Endothelial cell (in vitro differentiated cells): ENCODE results near the gene SNN. TPM values are rescaled to one million over a fixed set of nuclear protein-coding genes. Genes with fewer than 3 reads are reported as not detected.

Experiments
- DNase-seq: peaks from one replicate; pipeline ENCODE4 v3.0.0; 2021; ENCODE audit warnings: low spot score
- H3K27ac Mint-ChIP-seq: one replicate; pipeline ENCODE4 v1.8.0; 2021; ENCODE audit warnings: mixed read lengths, inconsistent platforms; ENCODE audit not compliant: unreplicated experiment
- H3K27me3 Mint-ChIP-seq: one replicate; pipeline ENCODE4 v1.8.0; 2021; ENCODE audit warnings: mild to moderate bottlenecking, moderate library complexity, mixed read lengths, inconsistent platforms; ENCODE audit not compliant: unreplicated experiment
- H3K36me3 Mint-ChIP-seq: one replicate; pipeline ENCODE4 v1.8.0; 2021; ENCODE audit warnings: mild to moderate bottlenecking, low read depth, mixed read lengths, inconsistent platforms; ENCODE audit not compliant: unreplicated experiment
- H3K4me1 Mint-ChIP-seq: one replicate; pipeline ENCODE4 v1.8.0; 2021; ENCODE audit warnings: mild to moderate bottlenecking, mixed read lengths, inconsistent platforms; ENCODE audit not compliant: unreplicated experiment
- H3K4me3 Mint-ChIP-seq: one replicate; pipeline ENCODE4 v1.8.0; 2021; ENCODE audit warnings: mild to moderate bottlenecking, mixed read lengths, inconsistent platforms; ENCODE audit not compliant: unreplicated experiment
- H3K9me3 Mint-ChIP-seq: one replicate; pipeline ENCODE4 v1.8.0; 2021; ENCODE audit warnings: mixed read lengths, inconsistent platforms; ENCODE audit not compliant: unreplicated experiment
- CTCF ChIP-seq: fragments of 200-600 bp; sonication (generic); IDR thresholded peaks from one replicate; pipeline ENCODE4 v1.5.0; 2021; ENCODE audit warnings: antibody characterized with exemption; ENCODE audit not compliant: unreplicated experiment
- total RNA-seq: library from RNA; stranded (reverse); fragmentation: NEBNext Ultra II Directional; extraction: Animal tissue kit (Norgen Biotek cat#: 25700); gene quantifications from one replicate; pipeline ENCODE4 v1.2.1, GENCODE V29; 2021; ENCODE audit not compliant: unreplicated experiment

SNN gene
- total RNA-seq, 1 donor from 2014 or later = 163 TPM

- Mint-ChIP-seq H3K9me3 (no peaks in the 10 kb centered on the region), H3K27ac (no peak overlapping the region), H3K27me3 (peaks cover 2% of the 10 kb centered on the region), H3K4me3 (no peak overlapping the region), H3K36me3 (peaks cover 33% of the 10 kb centered on the region), H3K4me1 (no peaks in the 10 kb centered on the region)
- no peak for DNase-seq
- no peak for TF ChIP-seq CTCF
Measured at GRCh38 chr16:11698271-11698689, 30.0 kb downstream of the SNN start.

- no peaks in the 10 kb centered on the region for H3K9me3 Mint-ChIP-seq
- TF ChIP-seq CTCF = no peak
- DNase-seq = no peak
- no peak overlapping the region for H3K4me3 Mint-ChIP-seq
- peaks cover 2% of the 10 kb centered on the region for H3K27me3 Mint-ChIP-seq
- no peak overlapping the region for H3K27ac Mint-ChIP-seq
- H3K4me1 Mint-ChIP-seq = no peaks in the 10 kb centered on the region
- peaks cover 33% of the 10 kb centered on the region for H3K36me3 Mint-ChIP-seq
Measured at GRCh38 chr16:11699234-11699894, 31.1 kb downstream of the SNN start.

GRCh38 chr16:11700264-11701029, 32.2 kb downstream of the SNN start:
- H3K4me1 Mint-ChIP-seq = no peaks in the 10 kb centered on the region
- H3K27ac Mint-ChIP-seq = no peak overlapping the region
- H3K4me3 Mint-ChIP-seq = no peak overlapping the region
- no peaks in the 10 kb centered on the region for H3K9me3 Mint-ChIP-seq
- peaks cover 28% of the 10 kb centered on the region for H3K36me3 Mint-ChIP-seq
- TF ChIP-seq CTCF = no peak
- peaks cover 2% of the 10 kb centered on the region for H3K27me3 Mint-ChIP-seq
- no peak for DNase-seq

- TF ChIP-seq CTCF = no peak
- DNase-seq = no peak
- no peak overlapping the region for H3K4me3 Mint-ChIP-seq
- H3K4me1 Mint-ChIP-seq = no peaks in the 10 kb centered on the region
- H3K9me3 Mint-ChIP-seq = no peaks in the 10 kb centered on the region
- H3K27me3 Mint-ChIP-seq = no peaks in the 10 kb centered on the region
- no peaks in the 10 kb centered on the region for H3K36me3 Mint-ChIP-seq
- H3K27ac Mint-ChIP-seq = no peak overlapping the region
Measured at GRCh38 chr16:11705311-11706025, 37.2 kb downstream of the SNN start.
